HCT116 (cell line): ENCODE measurements around the gene MTUS2. TPM values are rescaled to one million over a fixed set of nuclear protein-coding genes. Genes with fewer than 3 reads are reported as not detected.

Experiments
- ATAC-seq: fragments of 200-7000 bp; cut with Tn5 transposase; 2 replicates; pipeline ENCODE4 v1.9.1; 2020; ENCODE audit warnings: mild to moderate bottlenecking, moderate library complexity
- BruUV-seq: library from RNA; stranded (reverse); fragments of 400-500 nt; replicated peaks from 2 replicates; lab custom pipeline; 2021; lab: Mats Ljungman, UMichigan
- CTCF ChIA-PET: fragments of 300-600 bp; sonication (Branson Sonifier 250); formaldehyde crosslinking; loops from one replicate; lab custom pipeline; 2021; ENCODE audit warnings: antibody characterized with exemption; lab: Charles Lee
- POLR2A ChIA-PET: fragments of 300-600, 350-600 bp; sonication (Branson Sonifier 250); formaldehyde crosslinking; loops from one replicate; lab custom pipeline; 2021; ENCODE audit warnings: antibody characterized with exemption; lab: Charles Lee
- RAD21 ChIA-PET, 2 experiments: fragments of 300-600 bp; sonication (Branson Sonifier 250); formaldehyde crosslinking; loops; one replicate each; lab custom pipeline; 2023; ENCODE audit warnings: low total read pairs in 2 of 2; ENCODE audit not compliant: uncharacterized antibody in 2 of 2, unreplicated experiment in 2 of 2, low non-redundant PET in 1 of 2; lab: Charles Lee
- DNase-seq: peaks from one replicate; pipeline ENCODE4 v3.0.0-alpha.2; 2010; ENCODE audit warnings: low read depth, low spot score
- H2AFZ ChIP-seq: fragments of 200-600 bp; shearing (Covaris generic), sonication (generic); 2 replicates; pipeline ENCODE4 v1.6.1; 2017; ENCODE audit warnings: low read depth, mixed run types, mixed read lengths, antibody characterized with exemption, low read length; ENCODE audit not compliant: poor library complexity, severe bottlenecking
- H3K27ac ChIP-seq: 2 replicates; pipeline ENCODE4 v1.5.1; 2012; ENCODE audit warnings: low read depth, low read length
- H3K27me3 ChIP-seq: fragments of 200-600 bp; sonication (generic); 2 replicates; pipeline ENCODE4 v1.6.1; 2016; ENCODE audit warnings: mixed run types, low read length, mixed read lengths; ENCODE audit not compliant: insufficient read depth
- H3K36me3 ChIP-seq, 2 experiments: fragments of 200-500 bp in 1 of 2; fragments of 200-600 bp in 1 of 2; sonication (Bioruptor generic) in 1 of 2; sonication (generic) in 1 of 2; 2 replicates each; pipeline versions ENCODE4 v1.5.1 to v1.6.1; 2014 to 2016; ENCODE audit warnings: low read length in 2 of 2, inconsistent platforms in 1 of 2, mixed read lengths in 1 of 2, mixed run types in 1 of 2; ENCODE audit not compliant: insufficient read depth in 2 of 2, control insufficient read depth in 1 of 2
- H3K4me1 ChIP-seq, 2 experiments: fragments of 200-600 bp in 1 of 2; sonication (generic) in 1 of 2; 2 replicates each; pipeline versions ENCODE4 v1.5.1 to v1.6.1; 2012 to 2017; ENCODE audit warnings: low read length in 2 of 2, inconsistent platforms in 1 of 2, mild to moderate bottlenecking in 1 of 2, mixed read lengths in 1 of 2, mixed run types in 1 of 2, moderate library complexity in 1 of 2; ENCODE audit not compliant: insufficient read depth in 2 of 2, control insufficient read depth in 1 of 2
- H3K4me2 ChIP-seq: fragments of 200-600 bp; sonication (generic); 2 replicates; pipeline ENCODE4 v1.6.1; 2017; ENCODE audit warnings: mixed run types, low read length, mixed read lengths
- H3K4me3 ChIP-seq, 2 experiments: fragments of 200-600 bp in 1 of 2; sonication (generic) in 1 of 2; replicated peaks in 1 of 2; 2 replicates each; pipeline ENCODE4 v1.5.1; 2011 to 2016; ENCODE audit warnings: low read length in 2 of 2, control low read depth in 1 of 2, low read depth in 1 of 2, mild to moderate bottlenecking in 1 of 2, mixed read lengths in 1 of 2, mixed run types in 1 of 2
- H3K79me2 ChIP-seq: fragments of 200-600 bp; sonication (generic); 2 replicates; pipeline ENCODE4 v1.6.1; 2017; ENCODE audit warnings: mild to moderate bottlenecking, mixed run types, low read length, moderate library complexity, mixed read lengths; ENCODE audit not compliant: insufficient read depth
- H3K9ac ChIP-seq: fragments of 200-600 bp; sonication (generic); 2 replicates; pipeline ENCODE4 v1.6.1; 2016; ENCODE audit warnings: low read length, mixed read lengths
- H3K9me2 ChIP-seq: fragments of 200-600 bp; sonication (generic), shearing (Covaris generic); 2 replicates; pipeline ENCODE4 v1.6.1; 2017; ENCODE audit warnings: mixed run types, mild to moderate bottlenecking, moderate library complexity; ENCODE audit not compliant: insufficient read depth
- H3K9me3 ChIP-seq, 2 experiments: fragments of 200-500 bp in 1 of 2; fragments of 200-600 bp in 1 of 2; sonication (Bioruptor generic) in 1 of 2; sonication (generic) in 1 of 2; 2 replicates each; pipeline ENCODE4 v1.6.1; 2014 to 2017; ENCODE audit warnings: low read length in 2 of 2, mixed read lengths in 2 of 2, inconsistent platforms in 1 of 2, low read depth in 1 of 2, mild to moderate bottlenecking in 1 of 2, mixed run types in 1 of 2, moderate library complexity in 1 of 2; ENCODE audit not compliant: control insufficient read depth in 1 of 2, insufficient read depth in 1 of 2
- H4K20me1 ChIP-seq: fragments of 200-600 bp; sonication (generic), shearing (Covaris generic); 2 replicates; pipeline ENCODE4 v1.6.1; 2017; ENCODE audit warnings: mixed run types, mild to moderate bottlenecking, moderate library complexity; ENCODE audit not compliant: insufficient read depth
- CBX3 ChIP-seq: IDR thresholded peaks from 2 replicates; pipeline ENCODE4 v1.6.1; 2012; ENCODE audit warnings: low read depth
- CEBPB ChIP-seq: IDR thresholded peaks from 2 replicates; pipeline ENCODE4 v1.6.1; 2012; ENCODE audit warnings: low read depth
- EGR1 ChIP-seq: IDR thresholded peaks from 2 replicates; pipeline ENCODE4 v1.6.1; 2012; ENCODE audit warnings: low read depth
- ELF1 ChIP-seq: IDR thresholded peaks from 2 replicates; pipeline ENCODE4 v1.6.1; 2012; ENCODE audit warnings: low read depth, borderline replicate concordance
- EZH2 ChIP-seq: fragments of 200-600 bp; sonication (generic); IDR thresholded peaks from 2 replicates; pipeline ENCODE4 v1.6.1; 2017; ENCODE audit warnings: antibody characterized with exemption, mixed run types
- EZH2phosphoT487 ChIP-seq: fragments of 200-600 bp; IDR thresholded peaks from 2 replicates; pipeline ENCODE4 v1.6.1; 2018; ENCODE audit warnings: antibody characterized with exemption, borderline replicate concordance
- JUND ChIP-seq: IDR thresholded peaks from 2 replicates; pipeline ENCODE4 v1.6.1; 2012
- POLR2A ChIP-seq: IDR thresholded peaks from 2 replicates; pipeline ENCODE4 v1.7.0; 2011; ENCODE audit warnings: borderline replicate concordance; ENCODE audit not compliant: insufficient read depth, insufficient read length; ENCODE audit errors: extremely low read depth
- SIN3A ChIP-seq: IDR thresholded peaks from 2 replicates; pipeline ENCODE4 v1.6.1; 2012; ENCODE audit warnings: low read depth
- SP1 ChIP-seq: IDR thresholded peaks from 2 replicates; pipeline ENCODE4 v1.6.1; 2012; ENCODE audit warnings: low read depth
- SRF ChIP-seq: IDR thresholded peaks from 2 replicates; pipeline ENCODE4 v1.6.1; 2012; ENCODE audit warnings: low read depth
- YY1 ChIP-seq: IDR thresholded peaks from 2 replicates; pipeline ENCODE4 v1.6.1; 2011; ENCODE audit warnings: low read length, low read depth, moderate library complexity, mild to moderate bottlenecking; ENCODE audit not compliant: insufficient replicate concordance; ENCODE audit errors: extremely low read depth
- ZNF274 ChIP-seq: fragments of 200-500 bp; sonication (Bioruptor generic); IDR thresholded peaks from 2 replicates; pipeline ENCODE4 v1.6.1; 2014; ENCODE audit warnings: mild to moderate bottlenecking, low read depth, low read length, inconsistent platforms
- intact Hi-C: fragments of 100-400 bp; cut with micrococcal nuclease; formaldehyde crosslinking; loops from 2 replicates; pipeline ENCODE4 v1.10.0; 2022
- total RNA-seq: library from RNA; stranded (reverse); gene quantifications from one replicate; pipeline ENCODE4 v1.2.1, GENCODE V29; 2021; ENCODE audit not compliant: unreplicated experiment
- TF ChIP-seq, protein P1 (sequence below): IDR thresholded peaks from 2 replicates; pipeline ENCODE4 v1.6.1; 2011; ENCODE audit warnings: mild to moderate bottlenecking, low read length, moderate library complexity; ENCODE audit not compliant: insufficient replicate concordance; ENCODE audit errors: extremely low read depth
- TF ChIP-seq, protein P2 (sequence below): IDR thresholded peaks from 2 replicates; pipeline ENCODE4 v1.6.1; 2012
- TF ChIP-seq, protein P3 (sequence below), 3 experiments: fragments of 200-600 bp in 1 of 3; sonication (generic) in 1 of 3; IDR thresholded peaks in 2 of 3; conservative IDR thresholded peaks in 1 of 3; 2 replicates each; pipeline ENCODE4 v1.5.1; 2012 to 2017; ENCODE audit warnings: low read depth in 2 of 3, low read length in 2 of 3, antibody characterized with exemption in 1 of 3, borderline replicate concordance in 1 of 3, control low read depth in 1 of 3, mild to moderate bottlenecking in 1 of 3, mixed read lengths in 1 of 3, mixed run types in 1 of 3, moderate library complexity in 1 of 3; ENCODE audit not compliant: insufficient read depth in 1 of 3
- TF ChIP-seq, protein P4 (sequence below): IDR thresholded peaks from 2 replicates; pipeline ENCODE4 v1.6.1; 2012
- TF ChIP-seq, protein P5 (sequence below): IDR thresholded peaks from 2 replicates; pipeline ENCODE4 v1.6.1; 2012; ENCODE audit warnings: low read depth

The MTUS2 gene
- total RNA-seq, 1 experiment from 2014 or later = 0.02 TPM

DNA sequence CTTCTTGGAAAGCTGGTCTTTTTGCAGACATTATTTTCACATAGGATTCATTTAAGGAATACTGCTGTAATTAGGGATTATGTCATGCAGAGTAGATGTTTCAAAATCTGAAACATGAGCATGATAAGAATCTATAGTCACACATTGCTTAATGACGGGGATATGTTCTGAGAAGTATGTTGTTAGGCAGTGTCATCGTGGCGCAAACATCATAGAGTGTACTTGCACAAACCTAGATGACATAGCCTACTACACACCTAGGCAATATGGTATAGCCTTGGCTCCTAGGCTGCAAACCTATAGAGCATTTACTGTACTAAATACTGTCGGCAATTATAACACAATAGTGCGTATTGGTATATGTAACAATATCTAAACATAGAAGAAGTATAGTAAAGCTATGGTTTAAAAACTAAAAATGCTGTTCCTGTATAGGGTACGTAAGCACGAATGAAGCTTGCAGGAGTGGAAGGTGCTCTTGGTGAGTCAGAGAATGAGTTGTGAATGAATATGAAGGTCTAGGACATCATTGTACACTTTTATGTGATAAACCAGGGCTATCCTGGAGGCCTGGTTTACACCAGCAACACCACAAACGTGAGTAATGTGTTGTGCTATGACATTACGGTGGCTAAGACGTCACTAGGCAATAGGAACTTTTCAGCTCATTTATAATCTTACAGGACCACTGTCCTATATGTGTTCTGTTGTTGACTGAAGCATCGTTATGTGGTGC lies 283.1 kb downstream of the MTUS2 start:
- BruUV-seq = no TSS peak
- intact Hi-C loops = no loop called here
- H3K27me3 ChIP-seq = peaks cover 12% of the 10 kb centered on the region
- ChIA-PET POLR2A (no interaction called here), RAD21 (no interaction called here), CTCF (no interaction called here)
- H3K36me3 ChIP-seq = no peaks in the 10 kb centered on the region
- no peak overlapping the region for H2AFZ ChIP-seq
- no peaks in the 10 kb centered on the region for H3K9me3 ChIP-seq
- no peak overlapping the region for H3K9ac ChIP-seq
- no peaks in the 10 kb centered on the region for H3K79me2 ChIP-seq
- no peak overlapping the region for H3K4me2 ChIP-seq
- no peak overlapping the region for H3K4me3 ChIP-seq
- H3K4me1 ChIP-seq = no peaks in the 10 kb centered on the region
- TF ChIP-seq, protein P1, sequence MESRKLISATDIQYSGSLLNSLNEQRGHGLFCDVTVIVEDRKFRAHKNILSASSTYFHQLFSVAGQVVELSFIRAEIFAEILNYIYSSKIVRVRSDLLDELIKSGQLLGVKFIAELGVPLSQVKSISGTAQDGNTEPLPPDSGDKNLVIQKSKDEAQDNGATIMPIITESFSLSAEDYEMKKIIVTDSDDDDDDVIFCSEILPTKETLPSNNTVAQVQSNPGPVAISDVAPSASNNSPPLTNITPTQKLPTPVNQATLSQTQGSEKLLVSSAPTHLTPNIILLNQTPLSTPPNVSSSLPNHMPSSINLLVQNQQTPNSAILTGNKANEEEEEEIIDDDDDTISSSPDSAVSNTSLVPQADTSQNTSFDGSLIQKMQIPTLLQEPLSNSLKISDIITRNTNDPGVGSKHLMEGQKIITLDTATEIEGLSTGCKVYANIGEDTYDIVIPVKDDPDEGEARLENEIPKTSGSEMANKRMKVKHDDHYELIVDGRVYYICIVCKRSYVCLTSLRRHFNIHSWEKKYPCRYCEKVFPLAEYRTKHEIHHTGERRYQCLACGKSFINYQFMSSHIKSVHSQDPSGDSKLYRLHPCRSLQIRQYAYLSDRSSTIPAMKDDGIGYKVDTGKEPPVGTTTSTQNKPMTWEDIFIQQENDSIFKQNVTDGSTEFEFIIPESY = no peak
- TF ChIP-seq ZNF274 (no peak), CBX3 (no peak), EZH2 (no peak), CEBPB (no peak), POLR2A (no peak), EGR1 (no peak), YY1 (no peak), SP1 (no peak), EZH2phosphoT487 (no peak), SIN3A (no peak), SRF (no peak), JUND (no peak), ELF1 (no peak)
- TF ChIP-seq, protein P2, sequence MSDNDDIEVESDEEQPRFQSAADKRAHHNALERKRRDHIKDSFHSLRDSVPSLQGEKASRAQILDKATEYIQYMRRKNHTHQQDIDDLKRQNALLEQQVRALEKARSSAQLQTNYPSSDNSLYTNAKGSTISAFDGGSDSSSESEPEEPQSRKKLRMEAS = no peak
- TF ChIP-seq, protein P3, sequence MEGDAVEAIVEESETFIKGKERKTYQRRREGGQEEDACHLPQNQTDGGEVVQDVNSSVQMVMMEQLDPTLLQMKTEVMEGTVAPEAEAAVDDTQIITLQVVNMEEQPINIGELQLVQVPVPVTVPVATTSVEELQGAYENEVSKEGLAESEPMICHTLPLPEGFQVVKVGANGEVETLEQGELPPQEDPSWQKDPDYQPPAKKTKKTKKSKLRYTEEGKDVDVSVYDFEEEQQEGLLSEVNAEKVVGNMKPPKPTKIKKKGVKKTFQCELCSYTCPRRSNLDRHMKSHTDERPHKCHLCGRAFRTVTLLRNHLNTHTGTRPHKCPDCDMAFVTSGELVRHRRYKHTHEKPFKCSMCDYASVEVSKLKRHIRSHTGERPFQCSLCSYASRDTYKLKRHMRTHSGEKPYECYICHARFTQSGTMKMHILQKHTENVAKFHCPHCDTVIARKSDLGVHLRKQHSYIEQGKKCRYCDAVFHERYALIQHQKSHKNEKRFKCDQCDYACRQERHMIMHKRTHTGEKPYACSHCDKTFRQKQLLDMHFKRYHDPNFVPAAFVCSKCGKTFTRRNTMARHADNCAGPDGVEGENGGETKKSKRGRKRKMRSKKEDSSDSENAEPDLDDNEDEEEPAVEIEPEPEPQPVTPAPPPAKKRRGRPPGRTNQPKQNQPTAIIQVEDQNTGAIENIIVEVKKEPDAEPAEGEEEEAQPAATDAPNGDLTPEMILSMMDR (IDR thresholded peaks at IDR 0.05 in 2 of 3, conservative IDR thresholded peaks at IDR 0.05 in 1 of 3; ENCODE audit: borderline replicate concordance in 1 of 3, insufficient read depth in 1 of 3, low read depth in 2 of 3, low read length in 2 of 3) = no peak
- TF ChIP-seq, protein P4, sequence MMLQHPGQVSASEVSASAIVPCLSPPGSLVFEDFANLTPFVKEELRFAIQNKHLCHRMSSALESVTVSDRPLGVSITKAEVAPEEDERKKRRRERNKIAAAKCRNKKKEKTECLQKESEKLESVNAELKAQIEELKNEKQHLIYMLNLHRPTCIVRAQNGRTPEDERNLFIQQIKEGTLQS = no peak
- TF ChIP-seq, protein P5, sequence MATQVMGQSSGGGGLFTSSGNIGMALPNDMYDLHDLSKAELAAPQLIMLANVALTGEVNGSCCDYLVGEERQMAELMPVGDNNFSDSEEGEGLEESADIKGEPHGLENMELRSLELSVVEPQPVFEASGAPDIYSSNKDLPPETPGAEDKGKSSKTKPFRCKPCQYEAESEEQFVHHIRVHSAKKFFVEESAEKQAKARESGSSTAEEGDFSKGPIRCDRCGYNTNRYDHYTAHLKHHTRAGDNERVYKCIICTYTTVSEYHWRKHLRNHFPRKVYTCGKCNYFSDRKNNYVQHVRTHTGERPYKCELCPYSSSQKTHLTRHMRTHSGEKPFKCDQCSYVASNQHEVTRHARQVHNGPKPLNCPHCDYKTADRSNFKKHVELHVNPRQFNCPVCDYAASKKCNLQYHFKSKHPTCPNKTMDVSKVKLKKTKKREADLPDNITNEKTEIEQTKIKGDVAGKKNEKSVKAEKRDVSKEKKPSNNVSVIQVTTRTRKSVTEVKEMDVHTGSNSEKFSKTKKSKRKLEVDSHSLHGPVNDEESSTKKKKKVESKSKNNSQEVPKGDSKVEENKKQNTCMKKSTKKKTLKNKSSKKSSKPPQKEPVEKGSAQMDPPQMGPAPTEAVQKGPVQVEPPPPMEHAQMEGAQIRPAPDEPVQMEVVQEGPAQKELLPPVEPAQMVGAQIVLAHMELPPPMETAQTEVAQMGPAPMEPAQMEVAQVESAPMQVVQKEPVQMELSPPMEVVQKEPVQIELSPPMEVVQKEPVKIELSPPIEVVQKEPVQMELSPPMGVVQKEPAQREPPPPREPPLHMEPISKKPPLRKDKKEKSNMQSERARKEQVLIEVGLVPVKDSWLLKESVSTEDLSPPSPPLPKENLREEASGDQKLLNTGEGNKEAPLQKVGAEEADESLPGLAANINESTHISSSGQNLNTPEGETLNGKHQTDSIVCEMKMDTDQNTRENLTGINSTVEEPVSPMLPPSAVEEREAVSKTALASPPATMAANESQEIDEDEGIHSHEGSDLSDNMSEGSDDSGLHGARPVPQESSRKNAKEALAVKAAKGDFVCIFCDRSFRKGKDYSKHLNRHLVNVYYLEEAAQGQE = no peak
- DNase-seq = no peak
- no peaks in the 10 kb centered on the region for H4K20me1 ChIP-seq
- no peaks in the 10 kb centered on the region for H3K9me2 ChIP-seq
- H3K27ac ChIP-seq = no peak overlapping the region
- ATAC-seq = no peak
